Germinal center (tissue), 1 donor: ENCODE results near the gene HSPA4L.

Experiments used
- DNase-seq: peaks from one replicate; pipeline ENCODE4 v3.0.0; 2012; ENCODE audit warnings: mixed read lengths, low spot score

The HSPA4L gene

DNA sequence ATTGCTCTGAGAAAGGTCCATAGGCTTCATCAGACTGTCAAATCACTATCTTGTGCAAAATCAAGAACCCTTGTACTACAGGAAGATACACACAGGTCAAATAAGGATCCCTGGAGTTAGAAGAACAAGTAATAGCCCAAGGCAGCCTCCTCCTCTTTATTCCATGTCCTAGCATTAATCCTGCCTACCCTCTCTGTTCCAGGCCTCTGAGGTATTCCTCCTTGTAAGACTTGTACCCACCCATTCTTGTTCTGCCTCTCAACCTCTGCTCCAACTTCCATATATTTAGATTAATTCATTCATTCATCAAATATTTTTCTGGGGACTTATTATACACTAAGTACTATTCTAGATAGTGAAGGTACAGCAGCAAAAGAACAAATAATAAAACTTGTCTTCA is 88.2 kb downstream of the HSPA4L start:
- no peak for DNase-seq

DNA sequence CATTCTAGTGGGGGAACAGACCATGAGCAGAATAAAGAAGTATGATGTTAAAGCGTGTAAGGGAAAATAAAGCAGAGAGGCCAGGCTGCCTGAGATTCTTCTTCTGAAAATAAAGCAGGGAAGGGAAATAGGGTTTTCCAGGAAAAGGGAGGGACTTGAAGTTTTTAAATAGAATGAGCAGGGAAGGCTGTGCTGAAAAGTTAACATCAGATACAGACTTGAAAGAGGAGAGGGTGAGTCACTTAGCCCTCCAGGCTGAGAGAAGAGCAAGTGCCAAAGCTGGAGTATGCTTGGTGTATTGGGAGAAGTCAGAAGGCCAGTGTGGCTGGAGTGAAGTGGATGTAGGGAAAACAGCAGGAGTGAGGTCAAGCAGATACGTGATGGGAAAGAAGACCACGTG is 88.6 kb downstream of the HSPA4L start:
- no peak for DNase-seq

DNA sequence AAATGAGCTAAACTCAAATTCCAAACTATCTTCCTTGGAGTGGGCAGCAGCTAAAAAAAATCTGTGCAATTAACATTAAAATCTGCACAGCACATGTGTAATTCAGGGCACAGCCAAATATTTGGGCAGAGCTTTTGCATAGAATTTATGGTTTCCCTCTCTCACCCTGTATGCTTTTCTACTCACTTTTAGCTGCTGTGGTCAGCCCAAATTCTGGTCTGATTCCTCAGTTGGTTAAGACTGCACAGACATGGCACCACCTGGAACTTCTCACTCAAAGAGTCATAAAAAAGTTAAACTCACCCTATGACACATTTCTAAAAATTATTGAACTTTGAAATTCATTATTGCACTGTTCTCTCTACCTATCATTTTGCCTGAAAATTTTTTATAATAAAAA is 93.7 kb downstream of the HSPA4L start:
- no peak for DNase-seq

DNA sequence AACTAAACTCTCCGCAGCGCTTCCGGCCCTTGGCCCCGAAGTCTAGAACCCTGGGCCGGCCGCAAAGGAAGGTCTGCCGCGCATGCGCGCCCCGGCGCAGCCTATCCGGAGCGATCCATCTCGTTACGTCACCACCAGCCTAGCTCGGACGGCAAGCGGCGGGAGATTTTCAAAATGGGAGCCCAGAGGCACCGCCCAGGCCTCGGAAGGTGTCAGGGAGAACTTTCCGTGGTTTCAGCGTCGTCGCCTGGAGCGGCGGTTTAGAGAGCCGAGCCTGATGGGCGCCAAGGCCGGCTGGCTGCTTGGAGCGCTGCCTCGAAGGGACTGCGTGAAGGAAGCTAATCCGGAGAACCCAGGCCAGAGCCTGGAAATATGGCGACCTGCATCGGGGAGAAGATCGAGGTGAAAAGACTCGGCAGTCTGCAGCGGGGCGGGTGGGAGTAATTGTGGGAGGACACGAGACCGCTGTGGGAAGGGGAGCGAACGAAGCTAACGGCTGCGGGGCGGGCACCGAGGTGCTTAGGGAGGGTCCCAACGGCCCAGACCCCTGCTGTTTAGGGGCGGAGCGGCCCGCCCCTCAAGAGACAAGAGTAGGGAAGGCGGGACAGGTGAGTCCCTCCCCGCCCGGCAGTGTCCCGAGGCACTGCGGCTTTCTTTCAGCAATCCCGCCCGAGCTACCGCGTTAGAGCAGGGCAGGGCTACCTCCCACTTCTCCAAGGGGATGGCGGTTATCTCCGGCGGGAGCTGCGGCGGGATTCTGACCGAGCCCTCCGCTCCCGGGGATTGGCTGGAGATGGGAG is 98.8 kb downstream of the HSPA4L start, which contains the start of gene PLK4:
PLK4 (plus strand) TSS at position 131 of the 800 bp plus-strand sequence; CDS start at position 373, 242 bp downstream.
- DNase-seq: peak; percentile 96

DNA sequence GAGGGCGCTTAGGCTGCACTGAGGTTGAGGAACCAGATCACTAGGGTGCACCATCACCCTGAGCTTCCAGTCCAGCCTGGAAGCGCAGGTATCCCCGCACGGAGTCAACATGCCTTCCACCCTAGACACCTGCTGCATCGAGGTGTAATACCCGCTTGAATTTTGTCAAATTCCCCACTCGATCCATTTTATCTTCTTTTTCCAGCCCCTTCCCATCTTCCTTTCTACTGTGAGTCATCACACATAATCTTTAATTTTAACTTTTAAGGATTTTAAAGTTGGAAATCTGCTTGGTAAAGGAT is 99.4 kb downstream of the HSPA4L start:
- no peak for DNase-seq

DNA sequence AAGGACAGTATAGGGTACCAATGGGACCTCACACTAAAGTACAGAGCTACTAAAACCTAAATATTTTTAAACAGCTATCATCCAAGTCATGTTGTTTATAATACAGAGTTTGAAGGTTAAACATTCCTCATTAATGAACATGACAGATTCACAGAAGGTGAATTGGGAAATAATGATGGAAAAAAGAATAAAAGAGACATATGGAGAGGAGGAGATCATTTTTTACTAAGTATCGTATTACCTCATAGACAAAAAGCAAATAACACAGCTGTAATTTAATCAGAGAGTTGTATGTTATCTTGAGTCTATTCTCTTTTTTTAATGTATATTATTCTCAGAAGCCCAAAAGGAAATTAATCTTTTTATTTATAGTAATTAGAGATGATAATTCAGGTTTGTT is 106.4 kb downstream of the HSPA4L start:
- no peak for DNase-seq

DNA sequence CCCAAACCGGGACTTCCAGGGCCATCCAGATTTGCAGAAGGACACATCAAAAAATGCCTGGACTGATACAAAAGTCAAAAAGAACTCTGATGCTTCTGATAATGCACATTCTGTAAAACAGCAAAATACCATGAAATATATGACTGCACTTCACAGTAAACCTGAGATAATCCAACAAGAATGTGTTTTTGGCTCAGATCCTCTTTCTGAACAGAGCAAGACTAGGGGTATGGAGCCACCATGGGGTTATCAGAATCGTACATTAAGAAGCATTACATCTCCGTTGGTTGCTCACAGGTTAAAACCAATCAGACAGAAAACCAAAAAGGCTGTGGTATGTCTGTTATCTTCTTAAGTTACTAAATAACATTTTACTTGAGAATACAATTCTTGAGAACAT is 107.8 kb downstream of the HSPA4L start:
- DNase-seq: no peak
